ENCODE results near the gene TSPAN31. TPM values are rescaled to one million over a fixed set of nuclear protein-coding genes. Genes with fewer than 3 reads are reported as not detected.
"Not testable (repeated sequence)": the region's sequence is repeated elsewhere in the genome, so short reads cannot be mapped to it uniquely, and the experiment has no call there.

TSPAN31 gene
- total RNA-seq, 4 donors from 2014 or later, result 47.1 to 115 (median 80.1) TPM

DNA sequence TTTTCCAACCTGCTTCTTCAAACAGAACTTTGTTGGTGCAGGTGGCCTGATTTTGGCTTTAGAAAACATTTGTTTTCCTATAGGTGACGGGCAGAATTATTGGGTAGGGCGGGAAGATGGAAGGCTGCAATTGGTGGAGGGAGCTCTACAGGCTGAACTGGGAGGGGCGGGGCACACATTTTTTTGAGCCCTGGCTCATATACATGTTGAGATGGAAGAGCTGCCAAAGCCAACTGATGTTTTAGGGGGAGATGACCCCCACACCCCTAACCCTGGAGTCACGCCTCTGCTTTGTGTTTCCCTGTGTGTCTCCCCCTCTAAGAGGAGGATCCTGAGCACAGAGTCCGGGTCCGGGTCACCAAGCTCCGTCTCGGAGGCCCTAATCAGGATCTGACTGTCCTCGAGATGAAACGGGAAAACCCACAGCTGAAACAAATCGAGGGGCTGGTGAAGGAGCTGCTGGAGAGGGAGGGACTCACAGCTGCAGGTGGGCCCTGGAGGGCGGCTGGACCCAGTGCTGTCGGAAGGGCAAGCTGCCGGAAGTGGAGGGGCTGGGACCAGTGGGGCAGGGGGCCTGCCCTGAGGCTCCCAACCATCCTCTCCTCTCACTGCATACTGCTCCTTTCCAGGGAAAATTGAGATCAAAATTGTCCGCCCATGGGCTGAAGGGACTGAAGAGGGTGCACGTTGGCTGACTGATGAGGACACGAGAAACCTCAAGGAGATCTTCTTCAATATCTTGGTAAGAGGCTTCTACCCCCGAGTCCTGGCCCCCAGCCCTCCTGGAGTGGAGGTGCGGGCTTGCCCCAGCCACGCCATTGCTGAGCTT is 24.8 kb upstream of the TSPAN31 start:
- Histone ChIP-seq H3K4me1 (peaks cover 0 to 3% (median 0%) of the 10 kb centered on the region in 4 donors), H3K36me3 (peaks cover 0 to 73% (median 25%) of the 10 kb centered on the region in 3 donors), H3K27me3 (no peaks in the 10 kb centered on the region), H3K9me3 (no peaks in the 10 kb centered on the region), H3K4me3 (no peak overlapping the region), H3K27ac (no peak overlapping the region)
- no peak for TF ChIP-seq EP300 (IDR thresholded peaks at IDR 0.05)
- TF ChIP-seq, protein P1, sequence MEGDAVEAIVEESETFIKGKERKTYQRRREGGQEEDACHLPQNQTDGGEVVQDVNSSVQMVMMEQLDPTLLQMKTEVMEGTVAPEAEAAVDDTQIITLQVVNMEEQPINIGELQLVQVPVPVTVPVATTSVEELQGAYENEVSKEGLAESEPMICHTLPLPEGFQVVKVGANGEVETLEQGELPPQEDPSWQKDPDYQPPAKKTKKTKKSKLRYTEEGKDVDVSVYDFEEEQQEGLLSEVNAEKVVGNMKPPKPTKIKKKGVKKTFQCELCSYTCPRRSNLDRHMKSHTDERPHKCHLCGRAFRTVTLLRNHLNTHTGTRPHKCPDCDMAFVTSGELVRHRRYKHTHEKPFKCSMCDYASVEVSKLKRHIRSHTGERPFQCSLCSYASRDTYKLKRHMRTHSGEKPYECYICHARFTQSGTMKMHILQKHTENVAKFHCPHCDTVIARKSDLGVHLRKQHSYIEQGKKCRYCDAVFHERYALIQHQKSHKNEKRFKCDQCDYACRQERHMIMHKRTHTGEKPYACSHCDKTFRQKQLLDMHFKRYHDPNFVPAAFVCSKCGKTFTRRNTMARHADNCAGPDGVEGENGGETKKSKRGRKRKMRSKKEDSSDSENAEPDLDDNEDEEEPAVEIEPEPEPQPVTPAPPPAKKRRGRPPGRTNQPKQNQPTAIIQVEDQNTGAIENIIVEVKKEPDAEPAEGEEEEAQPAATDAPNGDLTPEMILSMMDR (IDR thresholded peaks at IDR 0.05), result no peak
- TF ChIP-seq POLR2A (IDR thresholded peaks at IDR 0.05), result no peak
- WGBS, 2 donors, result 90% methylated on average over 20 of the region's 20 CpGs
- no peak for DNase-seq (ENCODE audit: low spot score in 2 of 2)

DNA sequence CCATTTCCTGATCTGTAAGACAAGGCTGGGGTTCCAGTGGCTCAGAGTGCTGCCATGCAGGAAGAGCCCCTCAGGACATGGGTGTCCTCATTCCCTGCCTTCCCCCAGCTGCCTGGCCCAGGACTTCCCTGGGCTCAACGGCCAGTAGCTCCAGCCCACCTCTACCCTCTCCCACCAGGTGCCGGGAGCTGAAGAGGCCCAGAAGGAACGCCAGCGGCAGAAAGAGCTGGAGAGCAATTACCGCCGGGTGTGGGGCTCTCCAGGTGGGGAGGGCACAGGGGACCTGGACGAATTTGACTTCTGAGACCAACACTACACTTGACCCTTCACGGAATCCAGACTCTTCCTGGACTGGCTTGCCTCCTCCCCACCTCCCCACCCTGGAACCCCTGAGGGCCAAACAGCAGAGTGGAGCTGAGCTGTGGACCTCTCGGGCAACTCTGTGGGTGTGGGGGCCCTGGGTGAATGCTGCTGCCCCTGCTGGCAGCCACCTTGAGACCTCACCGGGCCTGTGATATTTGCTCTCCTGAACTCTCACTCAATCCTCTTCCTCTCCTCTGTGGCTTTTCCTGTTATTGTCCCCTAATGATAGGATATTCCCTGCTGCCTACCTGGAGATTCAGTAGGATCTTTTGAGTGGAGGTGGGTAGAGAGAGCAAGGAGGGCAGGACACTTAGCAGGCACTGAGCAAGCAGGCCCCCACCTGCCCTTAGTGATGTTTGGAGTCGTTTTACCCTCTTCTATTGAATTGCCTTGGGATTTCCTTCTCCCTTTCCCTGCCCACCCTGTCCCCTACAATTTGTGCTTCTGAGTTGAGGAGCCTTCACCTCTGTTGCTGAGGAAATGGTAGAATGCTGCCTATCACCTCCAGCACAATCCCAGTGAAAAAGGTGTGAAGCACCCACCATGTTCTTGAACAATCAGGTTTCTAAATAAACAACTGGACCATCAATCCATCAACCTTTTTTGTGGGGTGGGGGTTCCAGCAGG is 23.9 kb upstream of the TSPAN31 start:
- H3K27ac ChIP-seq, result no peak overlapping the region
- H3K4me3 ChIP-seq, result no peak overlapping the region
- peaks cover 0 to 10% (median 0%) of the 10 kb centered on the region in 4 donors for H3K4me1 ChIP-seq
- WGBS, 2 donors, result 78 to 82% methylated on average over 10 to 11 of the region's 11 CpGs
- no peak for DNase-seq (ENCODE audit: low spot score in 2 of 2)
- H3K9me3 ChIP-seq, result no peaks in the 10 kb centered on the region
- TF ChIP-seq POLR2A (IDR thresholded peaks at IDR 0.05) (no peak), EP300 (IDR thresholded peaks at IDR 0.05) (no peak)
- TF ChIP-seq, protein P1 (IDR thresholded peaks at IDR 0.05), result no peak
- H3K27me3 ChIP-seq, result no peaks in the 10 kb centered on the region
- peaks cover 0 to 64% (median 25%) of the 10 kb centered on the region in 3 donors for H3K36me3 ChIP-seq

DNA sequence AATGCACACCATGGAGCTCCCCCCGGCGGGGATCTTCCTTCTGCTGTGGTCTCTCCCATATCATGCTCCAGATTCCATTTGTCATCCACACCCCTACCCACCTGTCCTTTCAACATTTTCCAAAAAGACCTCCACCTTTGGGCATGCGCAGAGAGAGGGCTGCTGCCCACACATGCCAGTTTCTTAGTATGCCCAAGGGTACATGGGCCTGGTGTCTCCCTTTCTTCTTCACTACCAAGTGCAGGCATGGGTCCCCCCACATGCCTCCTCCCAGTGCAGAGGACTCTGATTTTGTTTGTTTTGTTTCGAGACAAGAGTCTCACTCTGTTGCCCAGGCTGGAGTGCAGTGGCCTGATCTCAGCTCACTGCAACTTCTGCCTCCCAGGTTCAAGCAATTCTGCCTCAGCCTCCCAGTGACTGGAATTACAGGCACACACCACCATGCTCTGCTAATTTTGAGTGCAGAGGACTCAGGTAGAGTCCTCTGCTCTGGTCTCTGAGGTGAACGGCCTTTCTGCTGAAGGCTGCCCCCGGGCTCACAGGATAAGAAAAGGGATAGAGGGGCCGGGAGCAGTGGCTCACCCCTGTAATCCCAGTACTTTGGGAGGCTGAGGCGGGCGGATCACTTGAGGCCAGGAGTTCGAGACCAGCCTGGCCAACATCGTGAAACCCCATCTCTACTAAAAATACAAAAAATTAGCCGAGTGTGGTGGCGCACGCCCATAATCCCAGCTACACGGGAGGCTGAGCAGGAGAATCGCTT is 22.8 kb upstream of the TSPAN31 start:
- DNase-seq (ENCODE audit: low spot score in 2 of 2); H3K27me3 ChIP-seq; H3K4me3 ChIP-seq; H3K27ac ChIP-seq; H3K9me3 ChIP-seq: not testable (repeated sequence)
- peaks cover 0 to 15% (median 0%) of the 10 kb centered on the region in 4 donors for H3K4me1 ChIP-seq
- 92% methylated on average over 16 of the region's 16 CpGs for whole genome bisulfite sequencing, 2 donors
- peaks cover 0 to 53% (median 23%) of the 10 kb centered on the region in 3 donors for H3K36me3 ChIP-seq

DNA sequence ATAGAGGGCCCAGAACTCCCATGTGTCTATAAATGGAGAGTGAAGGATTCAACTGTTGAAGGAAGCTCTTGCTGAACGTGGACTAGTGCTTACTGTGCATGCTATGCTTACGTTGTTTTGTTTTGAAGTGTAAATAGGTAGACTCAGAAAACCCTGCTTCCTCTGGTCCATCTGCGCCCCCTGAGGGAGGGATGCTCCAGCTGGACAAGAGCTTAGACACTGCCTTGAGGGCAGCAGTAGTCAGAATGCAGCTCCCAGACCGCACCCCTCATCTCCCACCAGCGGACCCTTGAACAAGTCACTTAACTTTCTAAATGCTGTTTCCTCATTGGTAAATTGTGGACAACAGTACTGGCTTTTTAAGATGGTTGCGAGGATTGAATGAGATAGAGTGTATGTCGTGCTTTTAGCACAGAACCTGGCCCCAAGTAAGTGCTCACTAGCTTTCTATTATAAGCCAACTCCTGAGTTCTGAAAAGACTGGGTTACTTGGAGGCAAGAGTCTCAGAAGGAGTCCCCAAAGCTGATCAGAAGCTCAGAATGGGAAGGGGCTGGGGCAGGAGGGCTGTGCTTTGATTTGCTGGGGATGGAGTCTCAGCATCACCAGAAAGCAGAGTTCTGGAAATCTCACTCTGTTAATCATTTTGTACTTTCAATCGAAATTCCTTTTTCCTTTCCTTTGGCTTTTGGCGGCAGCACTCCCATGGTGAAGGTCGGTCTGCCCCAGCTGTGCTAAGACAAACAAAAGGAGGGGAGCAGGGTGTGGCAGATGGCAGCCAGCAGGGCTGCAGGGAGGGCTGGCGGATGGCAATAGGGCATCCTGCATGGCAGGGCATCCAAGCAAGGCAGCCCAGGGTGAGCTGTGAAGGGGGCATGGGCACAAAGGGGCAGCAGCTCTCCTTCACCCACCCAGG is 21.9 kb upstream of the TSPAN31 start:
- H3K4me1 ChIP-seq, result peaks cover 0 to 22% (median 0%) of the 10 kb centered on the region in 4 donors
- no peak overlapping the region for H3K4me3 ChIP-seq
- 50 to 59% methylated on average over 11 of the region's 11 CpGs for WGBS, 2 donors
- no peaks in the 10 kb centered on the region for H3K9me3 ChIP-seq
- H3K27me3 ChIP-seq, result peaks cover 0 to 5% of the 10 kb centered on the region in 2 donors
- H3K27ac ChIP-seq, result no peak overlapping the region
- peaks cover 0 to 43% (median 16%) of the 10 kb centered on the region in 3 donors for H3K36me3 ChIP-seq
- TF ChIP-seq POLR2A (IDR thresholded peaks at IDR 0.05) (no peak), EP300 (IDR thresholded peaks at IDR 0.05) (no peak)
- TF ChIP-seq, protein P1 (IDR thresholded peaks at IDR 0.05), result no peak
- DNase-seq (ENCODE audit: low spot score in 2 of 2), result no peak
